WI38 (cell line): ENCODE data around the gene CD82.

Experiments used
- H3K4me3 ChIP-seq: 2 replicates; pipeline ENCODE4 v1.5.1; 2011; ENCODE audit warnings: low read depth, mild to moderate bottlenecking, control low read depth, low read length
- CTCF ChIP-seq: IDR thresholded peaks from 2 replicates; pipeline ENCODE4 v1.5.1; 2012; ENCODE audit warnings: low read depth, mild to moderate bottlenecking, control low read depth, low read length

CD82 gene

GRCh38 chr11:44626645-44627044 lies 61.2 kb downstream of the CD82 start:
- no peak overlapping the region for H3K4me3 ChIP-seq
- no peak for TF ChIP-seq CTCF

GRCh38 chr11:44627165-44627789 lies 61.8 kb downstream of the CD82 start:
- H3K4me3 ChIP-seq: no peak overlapping the region
- TF ChIP-seq CTCF: no peak

- H3K4me3 ChIP-seq: no peak overlapping the region
- no peak for TF ChIP-seq CTCF
Observed at GRCh38 chr11:44627911-44628729, 62.7 kb downstream of the CD82 start.

- no peak for TF ChIP-seq CTCF
- H3K4me3 ChIP-seq: no peak overlapping the region
Observed at GRCh38 chr11:44628730-44629700, 63.6 kb downstream of the CD82 start.

GRCh38 chr11:44629732-44630345 lies 64.4 kb downstream of the CD82 start:
- no peak for TF ChIP-seq CTCF
- no peak overlapping the region for H3K4me3 ChIP-seq

GRCh38 chr11:44630511-44631210 lies 65.2 kb downstream of the CD82 start:
- no peak overlapping the region for H3K4me3 ChIP-seq
- no peak for TF ChIP-seq CTCF
